Thymus (tissue), 11 donors: ENCODE data around the gene SLC38A8. TPM values are rescaled to one million over a fixed set of nuclear protein-coding genes. Genes with fewer than 3 reads are reported as not detected.

Experiments
- DNase-seq, 9 donors: peaks; one replicate each; pipeline ENCODE4 v3.0.0-alpha.2; 2013; ENCODE audit warnings: low spot score in 9 of 9, low read depth in 6 of 9, missing footprints in 1 of 9
- H3K27ac ChIP-seq, 2 donors: one replicate each; pipeline ENCODE4 v1.5.1; 2013; ENCODE audit warnings: control low read depth in 1 of 2, low read depth in 1 of 2, low read length in 1 of 2, mild to moderate bottlenecking in 1 of 2, moderate library complexity in 1 of 2
- H3K27me3 ChIP-seq, 2 donors: one replicate each; pipeline ENCODE4 v1.5.1; 2013; ENCODE audit warnings: low read length in 1 of 2; ENCODE audit not compliant: control insufficient read depth in 2 of 2, insufficient read depth in 1 of 2
- H3K36me3 ChIP-seq, 2 donors: one replicate each; pipeline ENCODE4 v1.5.1; 2013; ENCODE audit warnings: low read length in 1 of 2, mild to moderate bottlenecking in 1 of 2, moderate library complexity in 1 of 2; ENCODE audit not compliant: control insufficient read depth in 2 of 2, insufficient read depth in 2 of 2
- H3K4me1 ChIP-seq, 2 donors: one replicate each; pipeline ENCODE4 v1.5.1; 2013; ENCODE audit warnings: low read length in 2 of 2; ENCODE audit not compliant: control insufficient read depth in 2 of 2, insufficient read depth in 2 of 2
- H3K4me3 ChIP-seq, 2 donors: one replicate each; pipeline ENCODE4 v1.5.1; 2013; ENCODE audit warnings: low read length in 2 of 2, control low read depth in 1 of 2, mild to moderate bottlenecking in 1 of 2
- H3K9me3 ChIP-seq, 2 donors: one replicate each; pipeline ENCODE4 v1.5.1; 2013; ENCODE audit warnings: low read length in 1 of 2, mild to moderate bottlenecking in 1 of 2; ENCODE audit not compliant: control insufficient read depth in 2 of 2, insufficient read depth in 1 of 2
- WGBS: extraction: QIAGEN DNeasy Blood & Tissue Kit; methylation state at CpG from one replicate; pipeline ENCODE4 v1.1.7; 2013; 5-methylcytosine and 5-hydroxymethylcytosine counted together
- polyA plus RNA-seq: library from polyadenylated mRNA; stranded (reverse); fragments of 200-250 nt; gene quantifications from one replicate; pipeline ENCODE4 v1.2.3, GENCODE V29; 2013
- total RNA-seq: library from RNA; stranded (reverse); fragments of 120-200 nt; gene quantifications from one replicate; pipeline ENCODE4 v1.2.4, GENCODE V29; 2013
- donor health status: healthy.

SLC38A8 gene
- total and polyA plus RNA-seq, 2 donors = 0.57 to 0.66 TPM

DNA sequence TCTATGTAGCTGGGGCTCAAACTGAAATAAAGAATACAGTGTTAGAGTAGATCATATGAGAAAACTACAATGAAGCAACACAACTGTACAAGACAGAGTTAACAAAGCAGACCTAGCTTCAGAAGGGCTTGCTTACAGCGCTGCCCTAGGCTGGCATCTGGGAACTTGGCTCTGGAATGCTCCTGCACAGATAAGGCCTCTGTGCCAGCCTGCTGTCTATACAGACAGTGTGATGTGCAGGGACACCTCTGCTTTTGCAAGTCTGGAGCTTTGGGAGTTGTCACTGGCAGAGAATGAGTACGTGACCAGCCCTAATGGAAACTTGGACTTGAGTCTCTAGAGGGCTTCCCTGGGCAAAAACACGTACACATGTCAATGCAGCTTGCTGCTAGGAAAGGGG is 32.1 kb upstream of the SLC38A8 start:
- no peaks in the 10 kb centered on the region for H3K4me1 ChIP-seq
- H3K9me3 ChIP-seq = no peaks in the 10 kb centered on the region
- no peaks in the 10 kb centered on the region for H3K27me3 ChIP-seq
- H3K36me3 ChIP-seq = peaks cover 52 to 57% of the 10 kb centered on the region in 2 donors
- DNase-seq = no peak
- WGBS = 97% methylated on average over 3 of the region's 3 CpGs
- H3K4me3 ChIP-seq = no peak overlapping the region
- no peak overlapping the region for H3K27ac ChIP-seq

DNA sequence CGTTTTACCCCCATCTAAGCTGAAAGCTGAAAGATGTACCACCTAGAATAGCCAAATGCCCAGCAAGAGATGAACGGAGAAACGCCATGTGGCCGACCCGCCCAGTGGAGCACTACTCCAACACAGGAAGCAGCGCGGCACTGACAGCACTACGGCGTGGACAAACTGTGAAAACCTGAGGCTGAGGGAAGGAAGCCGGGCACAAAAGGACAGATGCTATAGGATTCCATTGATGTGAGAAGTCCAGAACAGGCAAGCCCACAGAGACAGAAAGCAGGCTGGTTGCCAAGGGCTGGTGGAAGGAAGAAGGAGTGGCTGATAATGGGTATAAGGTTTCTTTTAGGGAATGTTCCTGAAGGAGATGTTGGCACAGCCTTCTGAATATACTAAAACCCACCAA is 29.4 kb upstream of the SLC38A8 start:
- 93% methylated on average over 10 of the region's 10 CpGs for WGBS
- H3K4me1 ChIP-seq = no peaks in the 10 kb centered on the region

DNA sequence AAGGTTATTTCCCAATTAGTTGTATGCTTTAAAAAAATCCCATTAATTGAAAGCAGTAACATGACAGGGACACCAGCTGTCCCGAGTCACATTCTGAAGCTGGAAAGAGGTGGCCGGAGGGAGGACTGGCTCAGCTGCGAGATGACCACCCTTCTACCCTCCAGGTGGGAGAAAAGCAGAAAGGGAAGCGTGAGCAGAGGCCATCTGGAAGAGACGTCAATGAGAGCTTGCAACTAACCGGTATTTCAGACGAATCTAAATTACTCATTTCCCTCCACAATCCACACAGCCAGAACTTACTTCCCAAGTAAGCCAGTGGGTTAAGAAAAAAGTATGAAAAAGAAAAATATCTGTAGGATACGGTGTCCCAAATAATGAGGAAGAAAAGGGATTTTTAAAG is 28.5 kb upstream of the SLC38A8 start:
- no peak overlapping the region for H3K4me3 ChIP-seq
- no peaks in the 10 kb centered on the region for H3K4me1 ChIP-seq
- no peaks in the 10 kb centered on the region for H3K27me3 ChIP-seq
- H3K27ac ChIP-seq = no peak overlapping the region
- peaks cover 71 to 73% of the 10 kb centered on the region in 2 donors for H3K36me3 ChIP-seq
- DNase-seq = no peak
- no peaks in the 10 kb centered on the region for H3K9me3 ChIP-seq
- WGBS = 95% methylated on average over 8 of the region's 8 CpGs

More for the DNA sequence above, 29.4 kb upstream of the SLC38A8 start:
- Histone ChIP-seq H3K4me3 (no peak overlapping the region), H3K27me3 (no peaks in the 10 kb centered on the region), H3K36me3 (peaks cover 65 to 66% of the 10 kb centered on the region in 2 donors), H3K9me3 (no peaks in the 10 kb centered on the region), H3K27ac (no peak overlapping the region)
- DNase-seq = no peak

DNA sequence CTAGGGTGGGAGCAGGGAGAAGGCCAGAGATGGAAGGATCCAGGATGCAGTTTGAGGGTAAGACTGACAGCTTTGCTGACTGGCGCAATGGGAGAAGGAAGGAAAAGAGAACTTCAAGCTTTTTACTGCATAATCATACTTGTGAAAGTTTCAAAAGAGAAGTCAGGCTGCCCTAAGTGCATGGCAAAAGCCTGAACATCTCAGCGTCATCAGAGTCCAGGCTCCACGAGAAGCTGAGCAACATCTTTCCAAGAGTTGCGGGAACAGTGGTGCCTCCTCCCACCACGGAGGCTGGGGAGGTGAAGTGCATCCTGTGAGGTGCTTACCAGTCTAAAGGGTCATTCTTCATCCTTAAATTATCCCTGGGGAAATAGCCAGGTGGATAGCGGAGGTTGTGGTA is 26.9 kb upstream of the SLC38A8 start:
- no peaks in the 10 kb centered on the region for H3K27me3 ChIP-seq
- no peak overlapping the region for H3K27ac ChIP-seq
- H3K36me3 ChIP-seq = peaks cover 60 to 74% of the 10 kb centered on the region in 2 donors
- WGBS = 98% methylated on average over 6 of the region's 6 CpGs
- no peak overlapping the region for H3K4me3 ChIP-seq
- H3K4me1 ChIP-seq = no peaks in the 10 kb centered on the region
- no peaks in the 10 kb centered on the region for H3K9me3 ChIP-seq
- DNase-seq = no peak

DNA sequence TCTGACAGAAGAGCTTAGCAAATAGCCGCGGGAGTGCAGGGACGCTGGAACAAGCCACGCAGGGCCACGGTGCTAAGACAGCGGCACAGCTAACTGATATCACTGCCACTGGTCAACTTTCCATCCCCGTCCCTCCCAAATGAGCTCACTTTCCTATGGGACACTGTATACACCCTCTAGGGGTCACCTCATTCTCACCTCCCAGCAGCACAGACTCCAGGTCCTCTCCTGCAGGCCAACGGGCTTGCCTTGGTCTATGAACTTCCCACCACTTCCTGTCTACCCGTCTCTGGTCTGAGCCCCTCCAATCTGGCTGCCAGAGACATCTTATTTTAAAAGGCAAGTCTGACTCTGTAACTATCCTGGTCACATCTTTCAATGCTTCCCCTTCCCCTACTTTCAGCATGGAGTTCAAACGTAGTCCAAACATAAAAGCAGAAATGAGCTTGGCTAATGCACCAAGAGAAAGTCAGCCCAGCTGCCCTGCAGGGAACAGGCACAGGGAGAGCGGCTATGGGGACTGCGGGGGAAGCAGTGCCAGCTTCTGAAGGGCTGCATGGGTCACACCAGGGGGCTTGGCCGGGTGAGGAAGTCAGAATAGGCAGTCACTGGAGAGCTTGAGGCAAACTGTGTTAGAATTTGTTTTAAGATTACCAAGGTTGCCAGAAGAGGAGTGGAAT is 26.3 kb upstream of the SLC38A8 start:
- WGBS = 94% methylated on average over 13 of the region's 13 CpGs
- Histone ChIP-seq H3K4me3 (no peak overlapping the region), H3K36me3 (peaks cover 59 to 73% of the 10 kb centered on the region in 2 donors), H3K9me3 (no peaks in the 10 kb centered on the region), H3K4me1 (no peaks in the 10 kb centered on the region), H3K27ac (no peak overlapping the region), H3K27me3 (no peaks in the 10 kb centered on the region)
- no peak for DNase-seq

DNA sequence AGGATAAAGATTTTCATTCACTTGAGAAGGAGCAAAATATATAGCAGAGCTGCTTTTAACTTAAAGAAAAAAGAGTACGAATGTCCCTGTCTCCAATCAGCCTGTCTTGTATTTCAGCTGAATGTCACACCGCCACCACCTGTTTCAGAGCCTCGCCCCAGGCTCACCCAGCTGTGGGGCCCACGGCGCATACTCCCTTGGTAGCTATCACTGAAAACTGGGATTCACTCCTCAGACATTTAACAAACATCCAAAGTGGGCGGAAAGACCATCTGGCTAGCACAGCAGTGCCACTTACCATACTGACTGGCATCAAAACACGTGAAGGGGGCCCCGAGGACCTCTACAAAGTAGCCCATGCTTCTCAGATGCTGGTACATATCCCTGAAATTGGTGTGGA is 25.4 kb upstream of the SLC38A8 start:
- H3K27me3 ChIP-seq = no peaks in the 10 kb centered on the region
- 98% methylated on average over 8 of the region's 8 CpGs for WGBS
- peaks cover 61 to 68% of the 10 kb centered on the region in 2 donors for H3K36me3 ChIP-seq
- H3K9me3 ChIP-seq = no peaks in the 10 kb centered on the region
- H3K4me1 ChIP-seq = no peaks in the 10 kb centered on the region
- DNase-seq = no peak
- H3K27ac ChIP-seq = no peak overlapping the region
- H3K4me3 ChIP-seq = no peak overlapping the region

DNA sequence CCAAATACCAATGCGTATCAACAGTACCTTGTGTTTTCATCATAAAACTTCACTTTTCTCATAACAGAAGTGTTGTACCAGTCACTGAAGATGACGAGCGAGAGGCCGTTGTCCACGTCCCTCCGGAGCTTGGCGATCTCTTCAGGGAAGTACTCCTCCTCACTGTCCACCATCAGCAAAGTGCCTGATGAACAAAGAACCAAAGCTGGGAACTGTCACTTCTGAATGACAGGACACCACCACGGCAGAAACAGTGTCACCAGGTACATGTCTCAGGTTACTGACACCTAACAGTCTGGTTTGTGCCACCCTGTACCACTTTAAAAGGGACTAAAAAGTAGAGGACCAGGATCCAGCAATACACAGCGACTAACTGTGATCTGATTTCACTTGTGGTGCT is 25.0 kb upstream of the SLC38A8 start:
- H3K36me3 ChIP-seq = peaks cover 62 to 69% of the 10 kb centered on the region in 2 donors
- DNase-seq = no peak
- no peaks in the 10 kb centered on the region for H3K27me3 ChIP-seq
- H3K27ac ChIP-seq = no peak overlapping the region
- H3K9me3 ChIP-seq = no peaks in the 10 kb centered on the region
- H3K4me3 ChIP-seq = no peak overlapping the region
- 98% methylated on average over 9 of the region's 9 CpGs for WGBS
- H3K4me1 ChIP-seq = no peaks in the 10 kb centered on the region

DNA sequence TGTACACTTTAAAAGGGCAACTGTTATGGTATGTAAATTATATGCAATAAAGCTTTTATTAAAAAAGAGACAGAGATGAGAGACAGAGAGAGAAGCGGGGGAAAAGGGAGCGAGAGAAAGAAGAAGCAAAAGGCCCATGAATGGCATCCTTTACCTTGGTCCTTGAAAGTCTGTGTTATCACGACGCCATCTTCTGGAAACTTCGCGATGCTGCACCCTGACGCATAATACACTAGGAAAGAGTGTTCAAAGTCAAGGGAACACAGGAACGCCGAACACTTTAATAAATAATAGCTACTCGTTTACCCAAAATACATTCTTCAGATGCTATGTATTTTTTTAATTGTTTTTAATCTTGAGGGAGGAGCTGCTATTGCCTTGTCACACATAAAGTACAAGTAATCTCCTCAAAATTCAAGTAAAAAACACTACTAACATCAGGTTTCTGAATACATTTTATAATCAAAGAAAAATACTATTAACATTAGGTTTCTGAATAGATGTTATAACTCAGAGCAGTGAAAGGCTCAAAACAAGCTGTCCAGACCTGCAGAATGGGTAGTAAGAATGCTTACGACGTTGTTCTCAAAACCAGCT is 23.0 kb upstream of the SLC38A8 start:
- Histone ChIP-seq H3K27me3 (no peaks in the 10 kb centered on the region), H3K4me3 (no peak overlapping the region), H3K9me3 (no peaks in the 10 kb centered on the region), H3K4me1 (no peaks in the 10 kb centered on the region), H3K36me3 (peaks cover 67 to 78% of the 10 kb centered on the region in 2 donors), H3K27ac (no peak overlapping the region)
- peak in 2 of 9 donors; percentile 36 to 47 for DNase-seq
- 75% methylated on average over 12 of the region's 12 CpGs for WGBS

DNA sequence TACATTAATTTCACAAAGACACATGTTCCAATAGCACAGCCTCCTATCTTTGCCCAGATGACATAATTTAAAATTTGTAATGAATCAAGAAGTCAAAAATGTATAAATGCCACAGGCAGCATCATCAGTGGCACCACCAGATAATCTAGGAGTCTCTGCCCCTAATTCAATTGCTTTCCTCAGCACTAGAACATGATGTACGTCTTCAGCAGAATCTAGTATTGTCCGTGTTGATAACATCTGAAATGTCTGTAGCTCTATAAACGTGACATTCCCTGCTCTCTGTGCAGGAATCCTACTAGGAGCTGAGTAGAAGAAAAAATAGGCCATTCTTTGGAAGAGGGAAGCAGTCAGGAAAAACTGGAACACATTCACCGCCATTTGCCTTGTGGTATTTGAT is 21.4 kb upstream of the SLC38A8 start:
- H3K36me3 ChIP-seq = peaks cover 69 to 73% of the 10 kb centered on the region in 2 donors
- no peak overlapping the region for H3K27ac ChIP-seq
- H3K4me1 ChIP-seq = no peaks in the 10 kb centered on the region
- H3K27me3 ChIP-seq = no peaks in the 10 kb centered on the region
- WGBS = 98% methylated on average over 4 of the region's 4 CpGs
- no peak overlapping the region for H3K4me3 ChIP-seq
- DNase-seq = no peak
- no peaks in the 10 kb centered on the region for H3K9me3 ChIP-seq
